Activated naive CD4-positive, alpha-beta T cell treated with anti-CD3 and anti-CD28 coated beads, Interleukin-2, amount 50 U/mL, for 16 hours (primary cell): ENCODE measurements around the gene UPF3A.
"Not testable (repeated sequence)": the region's sequence is repeated elsewhere in the genome, so short reads cannot be mapped to it uniquely, and the experiment has no call there.

Experiments
- DNase-seq: peaks from one replicate; pipeline ENCODE4 v3.0.0-alpha.2; 2020

Gene UPF3A

GRCh38 chr13:114339857-114340534 is 58.6 kb downstream of the UPF3A start:
- DNase-seq, result peak; percentile 36

- DNase-seq, result no peak
Measured at GRCh38 chr13:114341003-114341777, 59.8 kb downstream of the UPF3A start.

- not testable (repeated sequence) for DNase-seq
Measured at GRCh38 chr13:114347256-114347655, 65.9 kb downstream of the UPF3A start.

- DNase-seq, result peak; percentile 28
Measured at GRCh38 chr13:114352763-114353162, 71.4 kb downstream of the UPF3A start.

- not testable (repeated sequence) for DNase-seq
Measured at GRCh38 chr13:114353382-114353781, 72.0 kb downstream of the UPF3A start.
